ENCODE results near the gene CAPN5. TPM values are rescaled to one million over a fixed set of nuclear protein-coding genes. Genes with fewer than 3 reads are reported as not detected.

CAPN5 gene
- total and polyA plus RNA-seq, 10 donors, result 0.80 to 9.2 (median 4.6) TPM

DNA sequence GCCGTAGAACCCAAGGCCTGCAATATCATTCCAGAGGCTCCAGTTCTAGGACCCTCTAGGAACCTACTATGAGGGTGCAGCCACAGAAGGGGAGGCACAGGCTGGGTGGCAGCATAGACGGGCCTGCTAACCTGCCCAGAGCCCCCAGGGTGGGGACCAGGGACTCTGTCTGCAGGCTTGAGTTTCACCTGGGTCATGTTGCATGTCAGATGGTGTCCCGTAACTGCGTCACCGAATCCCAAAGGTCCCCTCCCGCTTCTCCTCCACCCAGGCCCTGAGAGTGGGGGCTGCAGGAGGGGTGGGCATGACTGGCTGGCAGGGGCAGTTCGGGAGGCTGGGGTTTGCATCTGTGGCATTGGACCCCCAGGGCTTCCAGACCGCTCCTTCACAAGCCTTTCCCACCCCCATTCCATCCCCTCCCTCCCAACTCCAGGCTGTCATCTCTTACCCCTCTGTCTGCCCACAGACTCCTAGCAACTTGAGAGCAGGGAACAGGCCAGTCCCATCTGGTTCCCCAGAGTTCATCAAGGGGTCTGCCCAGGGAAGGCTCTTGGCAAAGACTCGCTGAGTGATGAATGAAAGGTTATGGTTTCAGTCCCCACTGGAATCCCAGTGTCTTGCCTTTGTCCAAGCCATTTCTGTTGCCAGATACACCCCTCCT is 77.6 kb downstream of the CAPN5 start:
- H3K27me3 ChIP-seq (replicated peaks in 1 of 7), result peaks cover 0 to 10% (median 0%) of the 10 kb centered on the region in 7 donors
- intact Hi-C loops (cut with DNase I; ENCODE audit: low total_unique reads), result no loop called here
- WGBS, 5 donors, result 93 to 98% (median 97%) methylated on average over 4 to 9 of the region's 9 CpGs
- H3K4me3 ChIP-seq, result no peak overlapping the region
- peaks cover 0 to 36% (median 5%) of the 10 kb centered on the region in 6 donors for H3K4me1 ChIP-seq
- no peaks in the 10 kb centered on the region for H3K9me3 ChIP-seq
- H3K27ac ChIP-seq, result no peak overlapping the region
- TF ChIP-seq, protein P1, sequence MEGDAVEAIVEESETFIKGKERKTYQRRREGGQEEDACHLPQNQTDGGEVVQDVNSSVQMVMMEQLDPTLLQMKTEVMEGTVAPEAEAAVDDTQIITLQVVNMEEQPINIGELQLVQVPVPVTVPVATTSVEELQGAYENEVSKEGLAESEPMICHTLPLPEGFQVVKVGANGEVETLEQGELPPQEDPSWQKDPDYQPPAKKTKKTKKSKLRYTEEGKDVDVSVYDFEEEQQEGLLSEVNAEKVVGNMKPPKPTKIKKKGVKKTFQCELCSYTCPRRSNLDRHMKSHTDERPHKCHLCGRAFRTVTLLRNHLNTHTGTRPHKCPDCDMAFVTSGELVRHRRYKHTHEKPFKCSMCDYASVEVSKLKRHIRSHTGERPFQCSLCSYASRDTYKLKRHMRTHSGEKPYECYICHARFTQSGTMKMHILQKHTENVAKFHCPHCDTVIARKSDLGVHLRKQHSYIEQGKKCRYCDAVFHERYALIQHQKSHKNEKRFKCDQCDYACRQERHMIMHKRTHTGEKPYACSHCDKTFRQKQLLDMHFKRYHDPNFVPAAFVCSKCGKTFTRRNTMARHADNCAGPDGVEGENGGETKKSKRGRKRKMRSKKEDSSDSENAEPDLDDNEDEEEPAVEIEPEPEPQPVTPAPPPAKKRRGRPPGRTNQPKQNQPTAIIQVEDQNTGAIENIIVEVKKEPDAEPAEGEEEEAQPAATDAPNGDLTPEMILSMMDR (IDR thresholded peaks at IDR 0.05 in 8 of 11, conservative IDR thresholded peaks at IDR 0.05 in 3 of 11), result no peak
- TF ChIP-seq POLR2AphosphoS5 (IDR thresholded peaks at IDR 0.05), result no peak
- TF ChIP-seq POLR2A (IDR thresholded peaks at IDR 0.05), result no peak
- no peaks in the 10 kb centered on the region for H3K36me3 ChIP-seq
- no peak for DNase-seq

DNA sequence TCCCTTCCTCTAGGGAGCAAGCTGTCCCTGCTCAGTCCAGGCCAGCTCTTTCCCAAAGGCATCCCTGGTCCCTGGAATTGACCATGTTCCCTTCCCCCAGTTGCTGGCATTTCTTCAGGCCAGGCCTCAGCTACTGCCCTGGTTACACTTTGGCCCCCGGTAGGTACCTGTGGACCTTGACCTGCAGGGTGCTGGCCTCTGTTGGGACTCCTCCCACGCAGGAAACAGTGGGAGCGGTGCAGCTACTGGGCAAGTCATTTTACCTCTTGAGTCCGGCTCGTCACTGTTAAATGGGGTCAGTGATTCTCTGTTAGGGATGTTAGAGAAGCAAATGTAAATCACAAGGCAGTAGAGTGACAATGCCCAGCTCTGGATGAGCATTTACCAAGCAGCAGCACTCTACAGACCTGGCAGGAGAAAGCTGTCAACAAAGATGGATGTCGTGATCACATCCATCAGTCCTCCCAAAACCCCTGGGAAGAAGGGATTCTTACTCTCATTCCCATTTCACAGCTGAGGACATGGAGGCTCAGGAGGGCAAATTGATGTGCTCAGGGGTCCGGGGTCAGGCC is 78.2 kb downstream of the CAPN5 start:
- Histone ChIP-seq H3K27ac (no peak overlapping the region), H3K27me3 (replicated peaks in 1 of 7) (peaks cover 0 to 10% (median 0%) of the 10 kb centered on the region in 7 donors), H3K36me3 (no peaks in the 10 kb centered on the region), H3K9me3 (no peaks in the 10 kb centered on the region), H3K4me3 (no peak overlapping the region), H3K4me1 (peaks cover 0 to 31% (median 5%) of the 10 kb centered on the region in 6 donors)
- TF ChIP-seq, protein P1 (IDR thresholded peaks at IDR 0.05 in 8 of 11, conservative IDR thresholded peaks at IDR 0.05 in 3 of 11), result no peak
- TF ChIP-seq POLR2A (IDR thresholded peaks at IDR 0.05), result no peak
- TF ChIP-seq POLR2AphosphoS5 (IDR thresholded peaks at IDR 0.05), result no peak
- intact Hi-C loops (cut with DNase I; ENCODE audit: low total_unique reads), result no loop called here
- DNase-seq, result no peak
- WGBS, 5 donors, result 84 to 94% (median 86%) methylated on average over 7 of the region's 7 CpGs

DNA sequence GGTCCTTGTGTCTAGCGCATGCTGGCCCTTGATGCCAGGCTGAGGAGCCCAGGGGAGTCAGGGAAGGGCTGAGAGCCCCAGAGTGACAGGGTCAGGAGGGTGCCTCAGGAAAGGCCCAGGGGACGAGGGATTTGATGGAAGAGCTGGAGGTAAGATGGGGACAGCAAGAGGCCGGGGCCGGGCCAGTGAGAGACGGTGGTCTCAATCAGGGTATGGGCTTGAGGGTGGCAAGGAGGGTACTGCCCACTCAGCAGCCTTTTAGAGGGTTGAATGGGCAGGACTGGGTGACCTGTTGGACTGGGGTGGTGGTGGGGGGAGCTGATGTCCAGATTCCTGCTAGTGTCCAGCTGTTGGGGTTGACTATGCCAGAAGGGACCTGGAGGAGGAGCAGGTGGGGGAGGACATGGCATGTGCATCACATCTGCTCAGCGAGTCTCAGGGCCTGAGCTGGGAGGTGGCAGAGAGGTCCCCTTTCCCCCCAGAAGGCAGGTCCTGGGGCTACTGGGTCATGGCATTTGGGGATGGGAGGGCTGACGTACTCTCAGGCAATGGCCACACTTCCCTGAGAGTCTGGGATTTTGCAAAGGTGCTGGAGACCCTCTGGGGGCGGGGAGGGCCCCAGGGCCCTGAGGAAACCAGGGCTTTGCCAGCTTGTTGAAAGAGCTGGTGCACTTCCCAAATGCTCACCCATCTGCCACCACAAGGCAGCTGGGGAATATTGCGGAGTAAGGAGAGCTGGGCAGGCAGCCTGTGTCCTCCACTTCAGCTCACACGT is 79.7 kb downstream of the CAPN5 start:
- no peaks in the 10 kb centered on the region for H3K36me3 ChIP-seq
- no peaks in the 10 kb centered on the region for H3K9me3 ChIP-seq
- H3K4me3 ChIP-seq, result no peak overlapping the region
- TF ChIP-seq POLR2AphosphoS5 (IDR thresholded peaks at IDR 0.05) (no peak), POLR2A (IDR thresholded peaks at IDR 0.05) (no peak)
- TF ChIP-seq, protein P1 (IDR thresholded peaks at IDR 0.05 in 8 of 11, conservative IDR thresholded peaks at IDR 0.05 in 3 of 11), result no peak
- H3K4me1 ChIP-seq, result peaks cover 0 to 30% (median 11%) of the 10 kb centered on the region in 6 donors
- intact Hi-C loops (cut with DNase I; ENCODE audit: low total_unique reads), result no loop called here
- H3K27me3 ChIP-seq (replicated peaks in 1 of 7), result peaks cover 0 to 10% (median 0%) of the 10 kb centered on the region in 7 donors
- WGBS, 5 donors, result 79 to 95% (median 88%) methylated on average over 10 of the region's 10 CpGs
- no peak for DNase-seq
- H3K27ac ChIP-seq, result no peak overlapping the region

DNA sequence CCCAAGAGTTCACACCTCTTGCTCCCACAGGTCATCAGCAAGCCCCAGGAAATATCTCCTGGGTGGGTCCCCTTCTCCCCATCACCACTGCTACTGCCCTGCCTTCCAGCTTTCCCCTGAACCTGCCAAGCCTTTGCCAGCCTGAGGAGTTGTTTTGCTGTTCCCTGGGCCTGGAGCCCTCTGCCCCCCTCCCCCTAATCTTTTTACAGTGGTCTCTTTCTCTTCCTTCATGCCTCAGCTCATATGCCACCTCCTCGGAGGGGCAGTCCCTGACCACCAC is 80.2 kb downstream of the CAPN5 start:
- Histone ChIP-seq H3K4me3 (no peak overlapping the region), H3K27ac (no peak overlapping the region), H3K27me3 (replicated peaks in 1 of 7) (peaks cover 0 to 10% (median 0%) of the 10 kb centered on the region in 7 donors), H3K36me3 (no peaks in the 10 kb centered on the region), H3K4me1 (peaks cover 0 to 34% (median 15%) of the 10 kb centered on the region in 6 donors), H3K9me3 (no peaks in the 10 kb centered on the region)
- WGBS, 5 donors, result 63 to 92% (median 68%) methylated on average over 1 of the region's 1 CpG
- DNase-seq, result no peak
- intact Hi-C loops (cut with DNase I; ENCODE audit: low total_unique reads), result no loop called here
- TF ChIP-seq POLR2A (IDR thresholded peaks at IDR 0.05), result no peak
- TF ChIP-seq, protein P1 (IDR thresholded peaks at IDR 0.05 in 8 of 11, conservative IDR thresholded peaks at IDR 0.05 in 3 of 11), result no peak
- TF ChIP-seq POLR2AphosphoS5 (IDR thresholded peaks at IDR 0.05), result no peak
